A549 treated with DMSO at 1 μM for 4 hours (cell line): Measurements from ENCODE around the gene FTO. TPM values are rescaled to one million over a fixed set of nuclear protein-coding genes. Genes with fewer than 3 reads are reported as not detected.

Source experiments
- total RNA-seq: library from RNA; stranded (reverse); fragments of 200-300 nt; extraction: Qiagen RNA extraction; gene quantifications from 5 replicates; pipeline ENCODE4 v1.2.3, GENCODE V29; 2022; ENCODE audit warnings: low read depth

FTO gene
- 26.4 to 39.8 TPM (median 35.1 TPM) in 5 replicates for total RNA-seq

GRCh38 chr16:53703590-53704444 is at the start of gene FTO, which contains the start of gene RPGRIP1L:
FTO (plus strand) TSS chr16:53704156.
RPGRIP1L (minus strand) TSS chr16:53703859; CDS start chr16:53700723, 3,136 bp downstream.

Other genes with a start within 250 kb of the FTO start
- gene AKTIP, start 200.9 kb upstream of the FTO start, total RNA-seq: 16.5 to 28.8 TPM (median 21.8 TPM) in 5 replicates
- 8.4 to 12.5 TPM (median 11.1 TPM) in 5 replicates for gene RPGRIP1L, start 297 bp upstream of the FTO start, total RNA-seq